OCI-M1 (cell line): Measurements from ENCODE around the gene CORO2B.
"Not testable (repeated sequence)": the region's sequence is repeated elsewhere in the genome, so short reads cannot be mapped to it uniquely, and the experiment has no call there.

Experiments used
- DNase-seq: peaks from one replicate; lab custom pipeline; 2025; lab: John Stamatoyannopoulos, UW

The CORO2B gene

DNA sequence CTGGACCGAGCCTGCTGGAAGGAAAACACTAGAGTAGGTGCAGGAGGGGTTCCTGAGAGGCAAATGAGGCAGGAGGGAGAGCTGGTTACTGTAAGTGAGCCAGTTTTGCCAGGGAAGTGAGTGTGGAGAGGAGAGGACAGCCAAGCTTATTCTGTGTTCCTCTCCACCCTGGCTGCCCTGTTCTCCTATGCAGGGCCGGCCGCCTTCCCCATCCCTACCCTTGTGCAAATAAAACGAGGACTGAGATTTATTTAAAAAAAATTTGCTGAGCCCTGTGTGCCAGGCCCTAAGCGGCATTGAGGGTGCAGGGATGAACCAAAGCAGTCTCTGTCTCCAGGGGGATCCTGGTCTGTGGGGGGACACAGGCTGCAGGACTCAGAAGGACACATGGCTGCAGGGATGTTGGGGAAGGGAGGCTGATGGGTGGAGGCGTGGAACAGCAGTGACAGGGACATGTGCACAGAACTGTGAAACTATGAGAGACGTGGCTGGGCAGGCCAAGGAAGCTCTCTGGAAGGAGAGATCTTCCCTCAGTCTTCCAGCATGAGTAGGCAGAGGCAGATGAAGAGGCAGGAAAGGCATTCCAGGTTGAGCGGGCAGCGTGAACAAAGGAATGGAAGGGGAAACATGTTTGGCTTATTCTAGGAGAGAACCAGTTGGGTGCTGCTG lies 12.1 kb downstream of the CORO2B start:
- no peak for DNase-seq

DNA sequence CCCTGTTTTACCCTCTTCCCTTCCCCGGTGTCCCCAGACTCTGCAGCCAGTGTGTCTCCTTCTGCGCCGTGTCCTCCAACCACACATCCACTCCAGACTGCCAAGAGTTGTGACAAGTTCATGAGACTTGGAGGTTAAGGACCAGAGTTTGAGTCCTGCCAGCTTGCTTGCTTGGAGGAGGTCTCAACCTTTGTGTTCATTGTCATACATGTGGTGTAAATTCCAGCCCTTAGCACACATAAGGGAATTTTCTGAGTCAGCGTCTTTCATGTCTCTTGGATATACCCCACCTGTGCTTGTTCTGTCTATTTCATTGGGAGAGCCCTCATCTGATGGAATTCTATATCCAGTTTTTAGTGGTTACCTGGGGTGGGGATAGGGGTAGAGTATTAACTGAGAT lies 13.3 kb downstream of the CORO2B start:
- DNase-seq: no peak

- DNase-seq: no peak
Observed at GRCh38 chr15:68592544-68592943, 13.8 kb downstream of the CORO2B start.

DNA sequence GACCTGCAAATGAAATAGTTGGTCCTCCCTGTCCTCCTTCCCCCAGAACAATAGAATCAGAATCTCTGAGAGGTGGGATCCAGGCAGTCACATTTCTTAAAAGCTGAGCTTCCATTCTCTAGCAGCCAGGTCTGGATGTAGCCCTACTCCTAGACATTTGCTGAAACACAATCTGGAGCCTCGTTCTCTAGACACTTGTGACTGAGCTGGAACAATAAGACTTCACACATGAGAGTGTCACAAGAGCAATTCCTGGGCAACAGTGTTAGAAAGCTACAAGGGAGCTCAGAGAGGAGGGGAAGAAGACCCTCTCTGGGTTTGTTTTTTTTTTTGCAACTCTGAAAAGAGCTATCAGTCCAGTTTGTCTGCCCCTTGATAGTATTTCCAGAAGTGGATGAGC lies 14.5 kb downstream of the CORO2B start:
- no peak for DNase-seq

DNA sequence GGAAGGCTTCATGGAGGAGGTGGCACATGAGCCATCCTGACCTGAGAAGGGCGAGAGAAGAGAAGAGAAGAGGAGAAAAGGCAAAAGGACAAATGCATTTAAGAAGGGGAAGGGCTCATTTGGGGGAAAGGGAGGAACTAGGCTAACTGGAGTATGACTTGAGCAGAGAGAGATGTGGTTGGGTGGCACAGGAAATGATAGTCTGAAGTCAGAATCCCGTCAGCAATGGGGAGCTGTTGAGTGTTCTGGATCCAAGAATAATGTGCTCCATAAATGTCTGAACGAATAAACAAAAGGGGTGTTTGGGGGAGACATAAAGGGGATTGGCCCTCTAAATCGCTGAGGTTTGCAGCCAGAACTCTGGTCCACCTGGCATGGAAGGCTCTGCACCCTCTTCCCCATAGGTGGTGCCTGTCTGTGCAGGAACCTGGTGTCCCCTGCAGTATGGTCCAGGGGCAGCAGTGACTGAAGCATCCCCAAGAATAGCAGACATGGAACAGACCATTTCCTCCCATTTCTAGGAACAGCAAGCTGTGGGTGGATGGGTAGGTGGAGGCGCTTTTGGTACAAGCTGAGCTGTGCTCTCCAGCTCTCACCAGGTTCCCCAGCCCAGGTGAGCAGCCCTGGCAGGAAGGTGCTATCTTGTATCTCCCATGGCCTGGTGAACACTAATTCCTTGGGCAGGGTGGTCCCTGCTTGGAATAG lies 15.2 kb downstream of the CORO2B start:
- DNase-seq: no peak

DNA sequence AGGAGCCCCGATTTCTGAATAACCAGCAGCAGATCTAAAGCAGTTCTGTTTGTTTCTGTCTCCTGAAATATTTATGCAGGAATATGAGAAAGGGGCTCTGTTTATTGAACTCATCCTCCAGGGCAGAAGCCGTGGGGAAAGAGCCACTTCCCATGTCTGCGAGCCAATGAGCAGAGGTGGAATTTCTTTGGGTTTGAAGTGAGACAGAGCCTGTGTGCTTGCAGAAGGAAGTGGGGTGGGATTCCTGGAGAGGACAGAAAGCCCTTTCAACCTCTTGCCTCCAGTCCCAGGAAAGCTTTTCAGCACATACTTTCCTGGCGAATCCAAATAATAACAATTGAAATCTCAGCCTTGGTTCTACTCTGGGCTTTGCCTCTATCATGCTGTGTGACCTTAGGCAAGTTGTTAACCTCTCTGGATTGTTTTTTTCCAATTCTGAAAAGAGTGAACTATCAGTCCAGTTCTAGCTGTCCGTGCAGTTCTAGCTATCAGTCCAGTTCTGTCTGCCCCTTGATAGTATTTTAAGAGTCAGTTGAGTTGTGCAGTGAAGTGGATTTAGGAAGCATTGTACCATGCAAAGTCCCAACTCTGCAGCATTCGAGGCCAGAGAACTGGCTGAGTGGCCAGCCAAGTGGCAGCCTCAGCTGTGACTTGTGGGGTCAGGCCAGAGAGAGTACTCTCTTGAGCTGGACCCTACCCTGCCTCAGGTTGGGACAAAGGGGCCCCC lies 15.9 kb downstream of the CORO2B start:
- no peak for DNase-seq

- DNase-seq: no peak
Observed at GRCh38 chr15:68595260-68595564, 16.4 kb downstream of the CORO2B start.

DNA sequence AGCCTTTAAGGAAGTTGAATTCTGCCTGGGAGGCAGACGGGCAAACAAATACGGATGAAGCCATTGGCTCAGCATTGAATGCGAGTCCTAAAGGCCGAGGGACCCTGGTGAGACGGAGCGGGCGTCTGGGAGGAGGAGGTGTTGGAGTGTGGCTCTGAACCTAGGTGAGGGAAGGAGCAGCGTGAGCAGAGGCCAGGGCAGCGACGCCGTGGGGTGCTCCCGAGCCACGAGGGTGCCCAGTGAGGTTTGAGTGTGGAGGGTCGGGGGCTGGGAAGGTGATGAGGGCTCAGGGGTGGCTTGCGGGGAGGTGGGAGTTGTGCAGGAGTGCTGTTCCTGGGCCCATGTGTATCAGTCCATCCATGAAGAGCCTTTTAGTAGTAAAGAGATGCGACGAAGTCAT lies 17.0 kb downstream of the CORO2B start:
- DNase-seq: no peak

- DNase-seq: no peak
Observed at GRCh38 chr15:68596691-68597090, 17.9 kb downstream of the CORO2B start.

- DNase-seq: no peak
Observed at GRCh38 chr15:68597581-68597980, 18.8 kb downstream of the CORO2B start.

- DNase-seq: no peak
Observed at GRCh38 chr15:68598171-68599152, 19.7 kb downstream of the CORO2B start.

DNA sequence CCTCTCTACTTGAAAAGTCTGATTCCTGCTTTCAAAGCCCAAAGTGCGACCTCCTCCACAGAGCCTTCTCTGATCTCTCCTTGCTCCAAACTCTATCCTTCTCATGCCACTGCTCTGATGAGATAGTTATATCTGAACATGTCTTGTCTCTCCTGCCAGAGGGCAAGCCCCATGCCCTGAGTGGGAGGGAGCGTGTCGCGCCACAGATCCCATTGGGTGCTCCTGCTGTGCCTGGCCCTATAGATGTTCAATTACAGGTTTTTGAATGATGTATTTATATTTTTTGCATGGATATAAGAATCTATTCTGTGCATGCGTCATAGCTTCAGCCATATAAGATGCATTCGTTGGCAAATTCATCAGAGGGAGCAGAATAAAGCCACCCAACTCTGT lies 20.4 kb downstream of the CORO2B start:
- DNase-seq: no peak

DNA sequence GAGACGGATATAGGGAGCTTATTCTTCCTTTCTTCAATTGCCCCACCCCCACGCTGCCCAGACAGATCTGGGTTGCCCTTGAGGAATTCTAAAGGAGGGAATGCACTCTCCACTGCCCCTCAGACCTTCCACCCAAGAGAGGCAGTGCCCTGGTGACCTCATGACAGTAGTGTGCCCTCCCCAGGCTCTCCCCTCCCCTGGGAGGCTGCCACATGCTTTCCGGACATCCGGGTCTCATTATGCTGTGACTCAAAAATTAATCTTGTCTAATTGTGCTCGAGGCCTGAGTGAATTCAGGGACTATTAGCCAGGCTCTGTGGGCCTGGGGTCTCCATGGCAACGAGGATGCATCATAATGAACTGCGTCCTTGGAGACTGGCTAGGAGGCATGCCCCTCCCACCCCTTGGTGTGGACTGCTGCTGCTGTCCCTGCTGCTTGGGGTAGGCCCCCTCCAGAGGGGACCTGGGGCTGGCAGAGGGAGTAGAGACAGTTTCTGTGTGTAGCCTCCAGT lies 20.8 kb downstream of the CORO2B start:
- DNase-seq: no peak

GRCh38 chr15:68601206-68602197 lies 22.7 kb downstream of the CORO2B start:
- no peak for DNase-seq

DNA sequence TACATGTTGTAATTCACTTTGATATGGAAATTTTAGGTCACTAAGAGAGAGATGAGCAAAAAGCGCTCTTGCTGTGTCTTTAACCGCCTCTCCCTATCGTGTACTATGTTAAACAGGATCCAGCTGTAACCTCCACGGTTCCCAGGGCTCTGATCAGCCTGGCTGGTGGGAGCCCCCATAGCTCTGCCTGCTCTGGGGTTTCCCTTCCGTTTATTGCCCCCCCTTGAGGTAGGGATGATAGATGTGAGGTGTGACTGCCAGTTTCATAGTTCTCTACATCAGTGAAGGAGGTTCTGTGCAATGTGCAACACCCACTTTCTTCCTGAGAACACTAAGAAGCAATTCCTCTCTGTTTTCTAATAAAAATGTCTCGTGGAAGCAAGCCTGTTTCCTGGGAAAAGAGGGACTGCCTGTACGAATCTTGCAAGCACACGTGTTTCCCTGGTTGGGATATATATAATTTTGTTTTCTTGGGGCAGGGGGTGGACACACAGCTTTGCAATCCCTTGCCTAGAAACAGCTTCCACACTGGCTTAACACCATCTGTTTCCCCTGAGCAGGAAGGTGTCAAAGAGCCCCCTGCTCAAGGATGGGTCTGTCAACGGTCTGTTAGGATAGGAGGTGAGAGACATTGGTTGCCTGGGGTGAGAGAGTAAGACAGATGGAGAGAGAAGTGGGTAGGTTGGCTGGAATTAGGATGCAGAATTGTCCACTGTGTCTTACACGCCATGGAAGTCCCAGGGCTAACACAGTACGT lies 23.8 kb downstream of the CORO2B start:
- DNase-seq: no peak

DNA sequence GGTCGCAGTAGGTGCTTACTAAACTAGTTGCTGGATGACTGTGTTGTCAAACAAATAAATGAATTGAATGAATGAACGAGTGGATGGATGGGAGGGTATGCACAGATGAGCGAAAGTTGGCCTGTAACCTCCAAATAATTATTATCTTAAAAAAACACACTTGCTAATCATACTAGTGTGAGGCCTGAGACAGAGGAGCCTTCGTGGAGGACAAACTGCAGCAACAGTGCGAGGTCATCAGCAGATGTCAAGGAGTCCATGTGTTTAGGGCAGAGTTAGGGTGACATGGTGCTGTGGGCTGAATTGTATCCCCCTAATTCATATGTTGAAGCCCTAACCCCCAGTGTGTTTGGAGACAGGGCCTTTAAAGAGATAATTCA lies 24.4 kb downstream of the CORO2B start:
- DNase-seq: no peak

- DNase-seq: no peak
Observed at GRCh38 chr15:68603951-68604350, 25.2 kb downstream of the CORO2B start.

GRCh38 chr15:68604840-68605478 lies 26.2 kb downstream of the CORO2B start:
- DNase-seq: not testable (repeated sequence)

GRCh38 chr15:68606375-68606774 lies 27.6 kb downstream of the CORO2B start:
- DNase-seq: no peak
